NCI-H526 treated with DMSO at 0.1 percent for 48 hours (cell line): ENCODE data around the gene RAB36.
A peak's percentile ranks its signal among the peaks of the same experiment; 100 is the strongest.

ENCODE experiments used
- DNase-seq: peaks from one replicate; lab custom pipeline; 2025; lab: John Stamatoyannopoulos, UW

RAB36 gene

DNA sequence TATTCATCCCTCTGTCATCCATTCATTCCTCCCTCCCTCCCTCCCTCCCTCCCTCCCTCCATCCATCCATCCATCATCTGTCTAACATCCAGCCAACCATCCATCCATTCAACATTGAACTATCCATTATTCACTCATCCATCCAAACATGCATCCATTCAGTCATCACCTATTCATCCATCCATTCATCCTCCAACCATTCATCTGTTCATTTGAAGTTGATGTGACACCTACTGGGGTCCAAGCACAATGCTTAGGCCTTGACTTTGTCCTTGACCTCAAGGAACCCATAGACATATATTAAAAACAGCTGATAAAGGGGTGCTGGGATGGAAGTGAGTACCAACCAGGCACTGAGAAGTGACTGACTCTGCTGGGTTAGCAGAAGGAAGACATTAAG lies 61.6 kb downstream of the RAB36 start:
- no peak for DNase-seq

- peak; percentile 80 for DNase-seq
Measured at GRCh38 chr22:23207729-23208393, 62.6 kb downstream of the RAB36 start.

DNA sequence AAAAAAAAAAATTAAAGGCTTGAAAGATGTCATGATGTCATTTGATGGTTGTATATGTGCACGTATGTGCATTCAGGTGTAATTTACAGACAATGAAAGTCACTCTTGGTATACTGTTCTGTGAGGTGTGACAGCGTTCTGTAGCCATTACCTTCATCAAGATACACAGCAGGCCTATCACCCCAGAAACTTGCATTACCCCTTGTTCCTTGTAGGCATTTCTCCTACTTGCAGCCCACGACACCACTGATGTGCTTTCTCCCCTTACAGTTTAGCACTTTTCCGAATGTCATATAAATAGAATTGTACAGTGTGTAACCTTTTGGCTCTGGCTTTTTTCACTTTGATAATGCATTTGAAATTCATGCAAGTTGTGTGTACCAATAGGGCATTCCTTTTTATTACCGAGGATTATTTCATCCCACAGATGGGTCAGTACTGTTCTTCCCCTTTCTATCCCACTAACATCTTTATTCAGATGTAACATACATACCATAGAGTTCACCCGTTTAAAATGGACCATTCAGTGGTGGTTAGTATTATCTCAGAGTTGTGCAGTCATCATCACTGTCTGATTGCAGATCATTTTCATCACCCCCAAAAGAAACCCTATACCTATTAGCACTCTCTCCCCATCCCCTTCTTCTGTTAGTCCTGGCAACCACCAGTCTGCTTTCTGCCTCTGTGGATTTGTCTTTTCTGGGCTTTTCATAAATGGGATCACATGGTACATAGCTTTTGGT lies 65.3 kb downstream of the RAB36 start:
- DNase-seq = no peak

GRCh38 chr22:23211622-23212021 lies 66.3 kb downstream of the RAB36 start:
- no peak for DNase-seq

DNA sequence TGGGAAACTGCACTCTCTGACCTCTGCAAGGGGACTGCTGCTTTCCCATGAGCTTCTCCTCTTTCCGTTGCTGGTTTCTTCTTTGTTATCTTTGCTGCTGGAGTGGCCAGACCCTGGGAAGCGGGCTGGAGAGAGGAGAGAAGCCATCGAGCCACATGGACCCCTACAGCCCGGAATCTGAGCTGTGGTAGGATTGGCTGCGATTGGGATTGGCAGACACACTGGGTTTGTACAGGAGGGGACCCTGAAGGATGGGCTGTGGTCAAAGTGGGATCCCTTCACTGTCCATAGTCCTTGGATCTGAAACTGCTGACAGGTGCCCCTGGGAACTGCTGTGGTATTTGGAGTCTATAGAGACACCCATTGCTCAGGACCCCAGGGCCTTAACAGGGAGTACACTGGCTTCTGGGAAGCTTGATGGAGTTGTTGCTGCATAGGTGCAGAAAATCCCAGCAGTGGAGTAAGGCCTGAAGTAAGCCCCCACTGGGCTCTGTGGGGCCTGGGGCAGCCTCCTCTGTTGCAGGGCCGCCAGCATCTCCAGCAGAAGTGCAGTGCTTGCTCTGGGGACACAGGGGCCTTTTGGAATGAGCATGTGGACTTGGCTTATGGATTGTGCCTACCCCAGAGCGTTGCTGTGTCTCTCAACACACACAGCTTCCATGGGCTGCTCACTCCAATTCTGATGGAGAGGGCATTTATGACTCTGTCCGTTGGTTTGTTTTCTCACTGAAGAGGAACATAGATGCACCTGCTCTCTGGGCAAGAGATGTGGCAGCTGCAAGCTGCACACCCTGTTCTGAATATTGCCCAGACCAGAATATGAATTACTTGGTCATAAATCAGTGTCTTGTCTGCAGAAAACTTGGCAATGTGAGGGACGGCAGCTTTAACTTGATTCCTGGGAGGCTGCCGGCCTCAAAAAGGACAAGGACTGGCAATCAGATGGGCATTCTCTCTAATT lies 67.1 kb downstream of the RAB36 start:
- peak; percentile 57 for DNase-seq

DNA sequence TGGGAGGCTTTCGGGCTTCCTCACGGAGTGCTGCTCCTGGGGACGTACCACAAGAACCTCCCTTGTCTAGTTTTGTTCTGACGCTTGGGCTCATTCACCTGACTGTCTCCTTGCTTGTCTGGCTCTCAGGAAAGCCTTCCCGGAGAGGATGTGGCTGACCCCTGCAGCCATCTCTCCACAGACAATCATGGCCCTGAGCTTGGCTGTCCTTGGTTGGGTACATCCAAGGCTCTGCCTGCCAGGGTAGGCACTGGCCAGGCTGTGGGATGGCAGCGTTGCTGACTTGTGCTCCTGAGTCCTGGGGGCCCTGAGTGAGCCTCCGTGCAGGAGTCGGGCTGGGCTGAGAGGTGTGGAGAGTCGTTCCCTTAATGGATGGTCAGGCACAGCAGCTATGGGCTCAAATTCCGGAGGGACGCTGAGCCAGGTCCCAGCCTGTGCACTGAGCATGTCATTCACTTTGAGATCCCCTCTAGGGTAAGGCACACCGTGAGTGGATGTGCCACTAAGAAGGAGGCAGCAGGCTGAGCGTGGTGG lies 67.8 kb downstream of the RAB36 start:
- no peak for DNase-seq

GRCh38 chr22:23213581-23214334 lies 68.5 kb downstream of the RAB36 start:
- no peak for DNase-seq
